Progenitor cell of endocrine pancreas (in vitro differentiated cells): ENCODE measurements around the gene MBD3L4. TPM values are rescaled to one million over a fixed set of nuclear protein-coding genes. Genes with fewer than 3 reads are reported as not detected.
"Not testable (repeated sequence)": the region's sequence is repeated elsewhere in the genome, so short reads cannot be mapped to it uniquely, and the experiment has no call there.

ENCODE experiments used
- DNase-seq: peaks from one replicate; pipeline ENCODE4 v3.0.0; 2021; ENCODE audit warnings: low spot score; ENCODE audit not compliant: unreplicated experiment
- H3K27ac Mint-ChIP-seq: 2 replicates; pipeline ENCODE4 v1.8.0; 2021; ENCODE audit warnings: mild to moderate bottlenecking, moderate library complexity, mixed read lengths
- H3K27me3 Mint-ChIP-seq: 2 replicates; pipeline ENCODE4 v1.8.0; 2021; ENCODE audit warnings: mixed read lengths
- H3K36me3 Mint-ChIP-seq: 2 replicates; pipeline ENCODE4 v1.8.0; 2022; ENCODE audit warnings: mixed read lengths; ENCODE audit not compliant: insufficient read depth
- H3K4me1 Mint-ChIP-seq: 2 replicates; pipeline ENCODE4 v1.8.0; 2021; ENCODE audit warnings: low read depth, mixed read lengths
- H3K4me3 Mint-ChIP-seq: 2 replicates; pipeline ENCODE4 v1.8.0; 2021; ENCODE audit warnings: low read depth, mild to moderate bottlenecking, moderate library complexity, mixed read lengths
- H3K9me3 Mint-ChIP-seq: 2 replicates; pipeline ENCODE4 v1.8.0; 2021; ENCODE audit warnings: low read depth, mixed read lengths
- total RNA-seq: library from RNA; stranded (reverse); gene quantifications from 2 replicates; pipeline ENCODE4 v1.2.1, GENCODE V29; 2021
- TF ChIP-seq, protein P1 (sequence below): fragments of 200-600 bp; sonication (generic); IDR thresholded peaks from one replicate; pipeline ENCODE4 v1.5.0; 2021; ENCODE audit warnings: antibody characterized with exemption, mild to moderate bottlenecking; ENCODE audit not compliant: unreplicated experiment

MBD3L4 gene
- total RNA-seq, 1 donor from 2014 or later = not detected

DNA sequence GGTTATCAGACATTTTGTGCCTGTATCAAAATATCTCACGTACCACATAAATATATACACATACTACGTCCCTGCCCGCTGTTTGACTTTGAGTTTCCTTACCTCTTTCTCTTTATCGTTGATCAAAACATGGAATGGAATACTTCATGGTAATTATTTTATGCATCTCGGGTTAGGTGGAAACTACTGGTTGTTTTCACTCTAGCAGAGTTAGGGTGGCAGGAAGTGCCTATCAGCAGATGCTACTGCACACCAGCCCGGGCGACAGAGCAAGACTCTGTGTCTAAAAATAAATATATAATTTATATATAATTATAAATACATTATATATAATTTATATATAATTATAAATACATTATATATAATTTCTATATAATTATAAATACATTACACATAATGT is 12.9 kb upstream of the MBD3L4 start:
- H3K9me3 Mint-ChIP-seq, H3K36me3 Mint-ChIP-seq, H3K4me3 Mint-ChIP-seq, H3K4me1 Mint-ChIP-seq, H3K27ac Mint-ChIP-seq, H3K27me3 Mint-ChIP-seq, DNase-seq: not testable (repeated sequence)

DNA sequence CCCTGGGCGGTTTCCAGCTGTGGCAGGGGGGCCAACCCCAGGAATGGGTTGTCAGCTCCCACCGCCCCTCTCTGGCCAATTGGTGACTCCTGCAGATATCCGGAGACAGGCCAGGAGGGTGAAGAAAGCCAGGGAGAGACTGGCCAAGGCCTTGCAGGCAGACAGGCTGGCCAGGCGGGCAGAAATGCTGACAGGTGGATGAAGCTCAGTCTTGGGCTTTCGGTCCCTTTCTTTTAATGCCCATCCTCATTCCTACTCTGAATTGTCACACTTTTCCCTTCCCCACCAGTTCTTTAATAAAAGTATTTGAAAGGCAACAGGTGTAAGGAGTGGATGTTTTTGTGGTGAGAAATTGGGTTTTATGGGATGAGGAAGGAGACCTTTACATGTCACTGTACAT is 11.4 kb upstream of the MBD3L4 start:
- not testable (repeated sequence) for H3K9me3 Mint-ChIP-seq, DNase-seq, H3K27me3 Mint-ChIP-seq, H3K4me1 Mint-ChIP-seq, H3K27ac Mint-ChIP-seq, H3K4me3 Mint-ChIP-seq, H3K36me3 Mint-ChIP-seq

DNA sequence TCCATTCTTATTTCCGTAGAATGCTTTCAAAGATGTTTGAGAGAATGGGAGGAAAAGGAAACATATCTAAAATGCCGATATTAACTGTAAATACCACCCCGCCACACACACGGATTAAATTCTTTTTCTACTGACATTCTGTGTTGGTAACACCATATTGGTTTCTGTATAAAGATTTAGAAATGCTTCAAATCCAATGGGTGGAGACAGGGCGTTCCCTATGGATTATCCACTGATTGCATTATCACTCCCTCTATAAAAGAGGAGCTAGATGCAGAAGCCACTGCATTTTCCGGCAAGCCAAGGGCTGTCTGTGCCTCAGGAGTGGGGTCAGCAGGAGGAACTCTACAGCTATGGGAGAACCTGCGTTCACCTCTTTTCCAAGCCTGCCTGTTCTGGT is 9.0 kb upstream of the MBD3L4 start, which contains the start of gene MBD3L2:
Gene MBD3L2 (plus strand): TSS at position 301 of the 400 bp plus-strand sequence. CDS start 53 bp downstream, at position 354.
- not testable (repeated sequence) for H3K4me1 Mint-ChIP-seq, H3K4me3 Mint-ChIP-seq, H3K27me3 Mint-ChIP-seq

DNA sequence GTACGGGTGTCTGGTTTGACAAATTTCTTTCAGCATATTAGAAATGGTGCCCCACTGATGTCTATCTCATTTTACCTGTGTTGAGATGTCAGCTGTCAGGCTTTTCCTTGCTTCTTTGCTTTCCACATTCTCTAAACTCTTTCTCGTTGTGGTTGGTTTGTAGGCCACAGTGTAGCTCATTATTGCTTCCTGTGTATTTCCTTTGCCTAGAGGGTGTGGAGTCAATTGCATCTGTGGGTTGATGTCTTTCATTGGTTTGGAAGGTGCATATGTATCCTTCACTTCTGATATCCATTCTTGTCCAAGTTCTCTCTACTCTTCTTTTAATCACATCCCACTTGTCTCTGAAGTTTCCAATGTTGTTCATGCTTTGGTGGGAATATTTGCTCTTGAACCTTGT is 1.6 kb upstream of the MBD3L4 start:
- not testable (repeated sequence) for H3K27me3 Mint-ChIP-seq, DNase-seq, H3K4me1 Mint-ChIP-seq, H3K27ac Mint-ChIP-seq, H3K9me3 Mint-ChIP-seq, H3K4me3 Mint-ChIP-seq, H3K36me3 Mint-ChIP-seq

More for the DNA sequence above, 9.0 kb upstream of the MBD3L4 start, which contains the start of gene MBD3L2:
- H3K36me3 Mint-ChIP-seq, H3K27ac Mint-ChIP-seq, DNase-seq, H3K9me3 Mint-ChIP-seq: not testable (repeated sequence)

DNA sequence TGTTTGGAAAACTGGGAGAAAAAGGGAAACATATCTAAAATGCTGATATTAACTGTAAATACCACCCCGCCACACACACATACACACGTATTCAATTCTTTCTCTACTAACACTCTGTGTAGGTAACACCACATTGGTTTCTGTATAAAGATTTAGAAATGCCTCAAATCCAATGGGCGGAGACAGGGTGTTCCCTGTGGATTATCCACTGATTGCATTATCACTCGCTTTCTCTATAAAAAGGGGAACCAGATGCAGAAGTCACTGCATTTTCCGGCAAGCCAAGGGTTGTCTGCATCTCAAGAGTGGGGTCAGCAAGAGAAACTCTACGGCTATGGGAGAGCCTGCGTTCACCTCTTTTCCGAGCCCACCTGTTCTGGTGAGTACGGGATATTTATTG is 9.7 kb downstream of the MBD3L4 start, which contains the start of gene MBD3L5:
Gene MBD3L5 (plus strand): TSS at position 301 of the 400 bp plus-strand sequence. CDS start 34 bp downstream, at position 335.
- not testable (repeated sequence) for H3K27me3 Mint-ChIP-seq, H3K4me1 Mint-ChIP-seq, DNase-seq, H3K27ac Mint-ChIP-seq, H3K4me3 Mint-ChIP-seq, H3K36me3 Mint-ChIP-seq, H3K9me3 Mint-ChIP-seq

DNA sequence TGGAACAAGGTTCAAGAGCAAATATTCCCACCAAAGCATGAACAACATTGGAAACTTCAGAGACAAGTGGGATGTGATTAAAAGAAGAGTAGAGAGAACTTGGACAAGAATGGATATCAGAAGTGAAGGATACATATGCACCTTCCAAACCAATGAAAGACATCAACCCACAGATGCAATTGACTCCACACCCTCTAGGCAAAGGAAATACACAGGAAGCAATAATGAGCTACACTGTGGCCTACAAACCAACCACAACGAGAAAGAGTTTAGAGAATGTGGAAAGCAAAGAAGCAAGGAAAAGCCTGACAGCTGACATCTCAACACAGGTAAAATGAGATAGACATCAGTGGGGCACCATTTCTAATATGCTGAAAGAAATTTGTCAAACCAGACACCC is 11.2 kb downstream of the MBD3L4 start:
- not testable (repeated sequence) for H3K36me3 Mint-ChIP-seq, H3K4me3 Mint-ChIP-seq, H3K27me3 Mint-ChIP-seq, DNase-seq, H3K4me1 Mint-ChIP-seq, H3K27ac Mint-ChIP-seq, H3K9me3 Mint-ChIP-seq

DNA sequence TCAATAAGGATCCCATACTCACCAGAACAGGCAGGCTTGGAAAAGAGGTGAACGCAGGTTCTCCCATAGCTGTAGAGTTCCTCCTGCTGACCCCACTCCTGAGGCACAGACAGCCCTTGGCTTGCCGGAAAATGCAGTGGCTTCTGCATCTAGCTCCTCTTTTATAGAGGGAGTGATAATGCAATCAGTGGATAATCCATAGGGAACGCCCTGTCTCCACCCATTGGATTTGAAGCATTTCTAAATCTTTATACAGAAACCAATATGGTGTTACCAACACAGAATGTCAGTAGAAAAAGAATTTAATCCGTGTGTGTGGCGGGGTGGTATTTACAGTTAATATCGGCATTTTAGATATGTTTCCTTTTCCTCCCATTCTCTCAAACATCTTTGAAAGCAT is 18.6 kb downstream of the MBD3L4 start, which contains the start of gene MBD3L2B:
Gene MBD3L2B (minus strand): TSS at position 101 of the 400 bp plus-strand sequence. CDS start 34 bp downstream, at position 67.
- not testable (repeated sequence) for H3K27ac Mint-ChIP-seq, H3K27me3 Mint-ChIP-seq, H3K4me1 Mint-ChIP-seq, H3K4me3 Mint-ChIP-seq, H3K36me3 Mint-ChIP-seq, DNase-seq, H3K9me3 Mint-ChIP-seq

DNA sequence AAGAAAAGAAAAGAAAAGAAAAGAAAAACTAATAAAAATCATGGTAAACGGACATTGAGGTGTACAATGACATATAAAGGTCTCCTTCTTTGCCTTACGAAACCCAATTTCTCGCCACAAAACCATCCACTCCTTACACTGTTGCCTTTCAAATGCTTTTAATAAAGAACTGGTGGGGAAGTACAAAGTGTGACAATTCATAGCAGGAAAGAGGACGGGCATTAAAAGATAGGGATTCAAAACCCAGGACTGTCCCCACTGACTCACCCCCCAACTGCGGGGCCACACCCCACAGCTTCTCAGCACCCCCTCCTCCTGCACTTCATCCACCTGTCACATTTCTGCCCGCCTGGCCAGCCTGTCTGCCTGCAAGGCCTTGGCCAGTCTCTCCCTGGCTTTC is 21.2 kb downstream of the MBD3L4 start:
- DNase-seq = no peak
- TF ChIP-seq, protein P1, sequence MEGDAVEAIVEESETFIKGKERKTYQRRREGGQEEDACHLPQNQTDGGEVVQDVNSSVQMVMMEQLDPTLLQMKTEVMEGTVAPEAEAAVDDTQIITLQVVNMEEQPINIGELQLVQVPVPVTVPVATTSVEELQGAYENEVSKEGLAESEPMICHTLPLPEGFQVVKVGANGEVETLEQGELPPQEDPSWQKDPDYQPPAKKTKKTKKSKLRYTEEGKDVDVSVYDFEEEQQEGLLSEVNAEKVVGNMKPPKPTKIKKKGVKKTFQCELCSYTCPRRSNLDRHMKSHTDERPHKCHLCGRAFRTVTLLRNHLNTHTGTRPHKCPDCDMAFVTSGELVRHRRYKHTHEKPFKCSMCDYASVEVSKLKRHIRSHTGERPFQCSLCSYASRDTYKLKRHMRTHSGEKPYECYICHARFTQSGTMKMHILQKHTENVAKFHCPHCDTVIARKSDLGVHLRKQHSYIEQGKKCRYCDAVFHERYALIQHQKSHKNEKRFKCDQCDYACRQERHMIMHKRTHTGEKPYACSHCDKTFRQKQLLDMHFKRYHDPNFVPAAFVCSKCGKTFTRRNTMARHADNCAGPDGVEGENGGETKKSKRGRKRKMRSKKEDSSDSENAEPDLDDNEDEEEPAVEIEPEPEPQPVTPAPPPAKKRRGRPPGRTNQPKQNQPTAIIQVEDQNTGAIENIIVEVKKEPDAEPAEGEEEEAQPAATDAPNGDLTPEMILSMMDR = no peak
- no peak overlapping the region for H3K4me3 Mint-ChIP-seq
- H3K36me3 Mint-ChIP-seq = no peaks in the 10 kb centered on the region
- H3K4me1 Mint-ChIP-seq = no peaks in the 10 kb centered on the region
- no peaks in the 10 kb centered on the region for H3K27me3 Mint-ChIP-seq
- H3K9me3 Mint-ChIP-seq = peaks cover 9% of the 10 kb centered on the region
- no peak overlapping the region for H3K27ac Mint-ChIP-seq

DNA sequence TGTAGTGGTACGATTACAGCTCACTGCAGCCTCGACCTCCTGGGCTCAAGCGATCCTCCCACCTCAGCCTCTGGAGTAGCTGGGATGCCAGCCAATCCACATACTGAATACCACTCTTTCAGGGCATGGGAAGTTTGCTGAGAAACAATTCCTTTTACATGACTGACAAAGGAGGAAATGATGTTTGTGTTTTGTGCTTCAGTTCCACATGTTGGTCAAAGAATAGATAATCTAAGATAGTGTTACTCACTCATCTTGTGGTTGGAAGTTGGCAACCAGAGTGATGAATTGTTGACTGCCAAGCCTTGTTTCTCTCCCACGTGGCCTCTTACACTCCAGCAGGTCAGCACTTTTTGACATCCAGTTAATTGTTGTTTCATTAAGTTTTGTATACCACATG is 26.3 kb downstream of the MBD3L4 start:
- Mint-ChIP-seq H3K27me3 (no peaks in the 10 kb centered on the region), H3K36me3 (peaks cover 2% of the 10 kb centered on the region), H3K4me1 (no peaks in the 10 kb centered on the region), H3K9me3 (peaks cover 19% of the 10 kb centered on the region), H3K27ac (no peak overlapping the region), H3K4me3 (no peak overlapping the region)
- no peak for DNase-seq
- TF ChIP-seq, protein P1 = no peak
